Measurements from ENCODE around the gene SYVN1. TPM values are rescaled to one million over a fixed set of nuclear protein-coding genes. Genes with fewer than 3 reads are reported as not detected.

Gene SYVN1
- total RNA-seq, 4 donors from 2014 or later = 19.0 to 38.7 (median 26.0) TPM

DNA sequence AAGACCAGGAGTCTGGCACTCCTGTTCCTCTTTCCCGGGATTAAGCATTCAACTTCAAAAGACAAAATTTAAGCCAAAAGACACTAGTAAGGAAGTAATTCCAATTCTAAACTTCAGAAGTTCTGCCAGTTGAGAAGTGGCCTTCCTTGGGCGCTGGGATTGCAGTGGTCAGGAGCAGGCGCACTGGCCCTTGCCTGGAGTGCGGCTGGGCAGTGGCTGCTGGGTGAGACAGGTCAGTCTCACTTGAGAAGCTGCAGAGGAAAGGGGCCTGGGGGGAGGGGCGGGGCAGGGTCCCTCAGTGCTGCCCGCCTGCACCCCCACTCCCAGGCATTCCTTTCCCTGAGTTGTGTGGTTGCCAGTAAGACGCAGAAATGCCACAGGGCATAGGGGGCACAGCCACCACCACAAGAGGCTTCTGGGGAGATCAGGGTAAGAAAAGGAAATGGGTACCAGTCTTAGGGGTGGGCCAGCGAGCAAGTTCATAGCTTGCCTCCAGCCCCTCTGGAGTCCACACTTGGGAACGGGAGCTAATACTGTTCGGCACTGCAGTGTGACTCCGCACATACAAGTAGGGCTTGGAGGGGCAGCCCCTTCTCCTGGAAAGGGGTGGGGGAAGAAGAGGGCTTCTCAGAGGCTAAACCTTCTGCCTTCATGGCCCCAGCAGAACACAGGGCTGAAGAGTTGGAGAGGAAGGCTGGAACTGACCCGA is 6.7 kb downstream of the SYVN1 start:
- no peak for TF ChIP-seq EP300 (IDR thresholded peaks at IDR 0.05)
- TF ChIP-seq, protein P1, sequence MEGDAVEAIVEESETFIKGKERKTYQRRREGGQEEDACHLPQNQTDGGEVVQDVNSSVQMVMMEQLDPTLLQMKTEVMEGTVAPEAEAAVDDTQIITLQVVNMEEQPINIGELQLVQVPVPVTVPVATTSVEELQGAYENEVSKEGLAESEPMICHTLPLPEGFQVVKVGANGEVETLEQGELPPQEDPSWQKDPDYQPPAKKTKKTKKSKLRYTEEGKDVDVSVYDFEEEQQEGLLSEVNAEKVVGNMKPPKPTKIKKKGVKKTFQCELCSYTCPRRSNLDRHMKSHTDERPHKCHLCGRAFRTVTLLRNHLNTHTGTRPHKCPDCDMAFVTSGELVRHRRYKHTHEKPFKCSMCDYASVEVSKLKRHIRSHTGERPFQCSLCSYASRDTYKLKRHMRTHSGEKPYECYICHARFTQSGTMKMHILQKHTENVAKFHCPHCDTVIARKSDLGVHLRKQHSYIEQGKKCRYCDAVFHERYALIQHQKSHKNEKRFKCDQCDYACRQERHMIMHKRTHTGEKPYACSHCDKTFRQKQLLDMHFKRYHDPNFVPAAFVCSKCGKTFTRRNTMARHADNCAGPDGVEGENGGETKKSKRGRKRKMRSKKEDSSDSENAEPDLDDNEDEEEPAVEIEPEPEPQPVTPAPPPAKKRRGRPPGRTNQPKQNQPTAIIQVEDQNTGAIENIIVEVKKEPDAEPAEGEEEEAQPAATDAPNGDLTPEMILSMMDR (IDR thresholded peaks at IDR 0.05) = no peak
- TF ChIP-seq POLR2AphosphoS5 (IDR thresholded peaks at IDR 0.05) = no peak
- no peak for TF ChIP-seq POLR2A (IDR thresholded peaks at IDR 0.05)
- Histone ChIP-seq H3K4me1 (peaks cover 0 to 32% (median 6%) of the 10 kb centered on the region in 3 donors), H3K27me3 (no peaks in the 10 kb centered on the region), H3K4me3 (no peak overlapping the region), H3K9me3 (no peaks in the 10 kb centered on the region), H3K27ac (no peak overlapping the region), H3K36me3 (peaks cover 0 to 88% of the 10 kb centered on the region in 2 donors)
- 56 to 74% methylated on average over 2 to 7 of the region's 12 CpGs for WGBS, 2 donors (ENCODE audit: low coverage in 1 of 2)
- ATAC-seq = no peak

- ATAC-seq = no peak
- Histone ChIP-seq H3K9me3 (no peaks in the 10 kb centered on the region), H3K4me3 (no peak overlapping the region), H3K27ac (no peak overlapping the region), H3K36me3 (peaks cover 0 to 79% of the 10 kb centered on the region in 2 donors), H3K27me3 (no peaks in the 10 kb centered on the region), H3K4me1 (peaks cover 0 to 27% (median 6%) of the 10 kb centered on the region in 3 donors)
- 77 to 93% methylated on average over 2 of the region's 6 CpGs for WGBS, 2 donors (ENCODE audit: low coverage in 1 of 2)
- TF ChIP-seq, protein P1 (IDR thresholded peaks at IDR 0.05) = no peak
- TF ChIP-seq POLR2AphosphoS5 (IDR thresholded peaks at IDR 0.05) (no peak), EP300 (IDR thresholded peaks at IDR 0.05) (no peak), POLR2A (IDR thresholded peaks at IDR 0.05) (no peak)
These were observed 7.6 kb downstream of the SYVN1 start for GRCh38 chr11:65126624-65127274.

- TF ChIP-seq, protein P1 (IDR thresholded peaks at IDR 0.05) = no peak
- TF ChIP-seq POLR2AphosphoS5 (IDR thresholded peaks at IDR 0.05) = no peak
- TF ChIP-seq EP300 (IDR thresholded peaks at IDR 0.05) = no peak
- no peak for TF ChIP-seq POLR2A (IDR thresholded peaks at IDR 0.05)
- peaks cover 0 to 75% of the 10 kb centered on the region in 2 donors for H3K36me3 ChIP-seq
- H3K4me1 ChIP-seq = peaks cover 0 to 32% (median 13%) of the 10 kb centered on the region in 3 donors
- H3K9me3 ChIP-seq = no peaks in the 10 kb centered on the region
- 67% methylated on average over 3 of the region's 12 CpGs; no CpG with 5 or more reads in 1 of the 2 donors for WGBS, 2 donors (ENCODE audit: low coverage in 1 of 2)
- no peak overlapping the region for H3K27ac ChIP-seq
- H3K4me3 ChIP-seq = no peak overlapping the region
- ATAC-seq = no peak
- no peaks in the 10 kb centered on the region for H3K27me3 ChIP-seq
These were observed 8.9 kb downstream of the SYVN1 start for GRCh38 chr11:65125197-65126056.

GRCh38 chr11:65124480-65125196 is 9.7 kb downstream of the SYVN1 start:
- no peaks in the 10 kb centered on the region for H3K27me3 ChIP-seq
- H3K27ac ChIP-seq = no peak overlapping the region
- TF ChIP-seq POLR2AphosphoS5 (IDR thresholded peaks at IDR 0.05) (no peak), EP300 (IDR thresholded peaks at IDR 0.05) (no peak), POLR2A (IDR thresholded peaks at IDR 0.05) (no peak)
- TF ChIP-seq, protein P1 (IDR thresholded peaks at IDR 0.05) = no peak
- H3K4me3 ChIP-seq = no peak overlapping the region
- ATAC-seq = no peak
- 83 to 85% methylated on average over 1 to 4 of the region's 5 CpGs for WGBS, 2 donors (ENCODE audit: low coverage in 1 of 2)
- peaks cover 0 to 38% (median 14%) of the 10 kb centered on the region in 3 donors for H3K4me1 ChIP-seq
- no peaks in the 10 kb centered on the region for H3K9me3 ChIP-seq
- peaks cover 0 to 75% of the 10 kb centered on the region in 2 donors for H3K36me3 ChIP-seq
